Colonic mucosa (tissue), 4 donors: ENCODE data around the gene AMPH. TPM values are rescaled to one million over a fixed set of nuclear protein-coding genes. Genes with fewer than 3 reads are reported as not detected.

Experiments used
- DNase-seq: peaks from one replicate; pipeline ENCODE4 v3.0.0-alpha.2; 2020
- H3K27ac ChIP-seq: fragments of 200-600 bp; one replicate; pipeline ENCODE4 v1.8.0; 2021
- H3K27me3 ChIP-seq: fragments of 200-600 bp; one replicate; pipeline ENCODE4 v1.8.0; 2021
- H3K36me3 ChIP-seq: fragments of 200-600 bp; one replicate; pipeline ENCODE4 v1.8.0; 2021
- H3K4me1 ChIP-seq: fragments of 200-600 bp; one replicate; pipeline ENCODE4 v1.8.0; 2021; ENCODE audit warnings: mild to moderate bottlenecking
- H3K4me3 ChIP-seq: fragments of 200-600 bp; one replicate; pipeline ENCODE4 v1.8.0; 2021
- H3K9ac ChIP-seq, 2 donors: one replicate each; pipeline ENCODE4 v1.7.0; 2013; ENCODE audit warnings: control low read depth in 2 of 2, low read depth in 2 of 2, low read length in 2 of 2
- H3K9me3 ChIP-seq: fragments of 200-600 bp; one replicate; pipeline ENCODE4 v1.8.0; 2021
- intact Hi-C: fragments of 100-400 bp; cut with DNase I; formaldehyde crosslinking; loops from one replicate; pipeline ENCODE4 v1.14.1; 2022
- total RNA-seq, 2 donors: library from RNA; stranded (reverse); fragmentation: NEBNext Ultra II Directional in 1 of 2; extraction: Animal tissue kit (Norgen Biotek cat#: 25700) in 1 of 2; gene quantifications; one replicate each; pipeline ENCODE4 v1.2.1, GENCODE V29; 2021
- TF ChIP-seq, protein P1 (sequence below): fragments of 200-600 bp; IDR thresholded peaks from one replicate; pipeline ENCODE4 v1.8.0; 2022; ENCODE audit warnings: antibody characterized with exemption, mild to moderate bottlenecking
- donor health status: healthy.
- donor health status: DM: no; HTN: no; CAD: no.
- donor health status: DM: no; HTN: no; CAD: no.

The AMPH gene
- total RNA-seq, 2 donors from 2014 or later, result 0.49 to 1.1 TPM

DNA sequence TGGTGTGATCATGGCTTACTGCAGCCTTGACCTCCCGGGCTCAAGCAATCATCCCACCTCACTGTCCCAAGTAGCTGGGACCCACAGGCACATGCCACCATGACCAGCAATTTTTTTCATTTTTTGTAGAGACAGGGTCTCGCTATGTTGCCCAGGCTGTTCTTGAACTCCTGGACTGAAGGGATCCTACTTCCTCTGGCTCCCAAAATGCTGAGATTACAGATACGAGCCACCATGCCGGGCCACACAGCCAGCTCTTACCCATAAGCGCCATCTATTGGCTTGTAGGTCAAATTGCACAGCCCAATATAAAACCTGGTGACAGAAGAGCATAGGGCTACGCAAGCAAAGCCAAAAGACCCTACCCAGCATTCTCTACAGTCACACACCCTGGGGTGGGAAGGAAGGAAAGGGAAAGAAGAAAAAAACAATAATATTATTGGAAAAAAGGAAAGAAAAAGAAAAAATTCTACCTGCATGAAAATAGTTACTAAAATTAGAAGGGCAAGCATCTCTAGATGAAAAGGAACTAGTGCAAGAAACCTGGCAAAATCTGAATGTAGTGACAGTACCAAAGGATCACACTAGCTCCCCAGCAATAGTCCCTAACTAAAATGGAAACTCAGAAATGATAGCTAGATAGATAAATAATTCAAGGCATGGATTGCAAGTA lies 29.4 kb upstream of the AMPH start:
- Histone ChIP-seq H3K9ac (no peak overlapping the region), H3K4me1 (no peaks in the 10 kb centered on the region), H3K4me3 (no peak overlapping the region), H3K36me3 (no peaks in the 10 kb centered on the region), H3K27ac (no peak overlapping the region), H3K9me3 (no peaks in the 10 kb centered on the region), H3K27me3 (no peaks in the 10 kb centered on the region)
- intact Hi-C loops, result no loop called here
- DNase-seq, result no peak
- TF ChIP-seq, protein P1, sequence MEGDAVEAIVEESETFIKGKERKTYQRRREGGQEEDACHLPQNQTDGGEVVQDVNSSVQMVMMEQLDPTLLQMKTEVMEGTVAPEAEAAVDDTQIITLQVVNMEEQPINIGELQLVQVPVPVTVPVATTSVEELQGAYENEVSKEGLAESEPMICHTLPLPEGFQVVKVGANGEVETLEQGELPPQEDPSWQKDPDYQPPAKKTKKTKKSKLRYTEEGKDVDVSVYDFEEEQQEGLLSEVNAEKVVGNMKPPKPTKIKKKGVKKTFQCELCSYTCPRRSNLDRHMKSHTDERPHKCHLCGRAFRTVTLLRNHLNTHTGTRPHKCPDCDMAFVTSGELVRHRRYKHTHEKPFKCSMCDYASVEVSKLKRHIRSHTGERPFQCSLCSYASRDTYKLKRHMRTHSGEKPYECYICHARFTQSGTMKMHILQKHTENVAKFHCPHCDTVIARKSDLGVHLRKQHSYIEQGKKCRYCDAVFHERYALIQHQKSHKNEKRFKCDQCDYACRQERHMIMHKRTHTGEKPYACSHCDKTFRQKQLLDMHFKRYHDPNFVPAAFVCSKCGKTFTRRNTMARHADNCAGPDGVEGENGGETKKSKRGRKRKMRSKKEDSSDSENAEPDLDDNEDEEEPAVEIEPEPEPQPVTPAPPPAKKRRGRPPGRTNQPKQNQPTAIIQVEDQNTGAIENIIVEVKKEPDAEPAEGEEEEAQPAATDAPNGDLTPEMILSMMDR, result peak; percentile 59

DNA sequence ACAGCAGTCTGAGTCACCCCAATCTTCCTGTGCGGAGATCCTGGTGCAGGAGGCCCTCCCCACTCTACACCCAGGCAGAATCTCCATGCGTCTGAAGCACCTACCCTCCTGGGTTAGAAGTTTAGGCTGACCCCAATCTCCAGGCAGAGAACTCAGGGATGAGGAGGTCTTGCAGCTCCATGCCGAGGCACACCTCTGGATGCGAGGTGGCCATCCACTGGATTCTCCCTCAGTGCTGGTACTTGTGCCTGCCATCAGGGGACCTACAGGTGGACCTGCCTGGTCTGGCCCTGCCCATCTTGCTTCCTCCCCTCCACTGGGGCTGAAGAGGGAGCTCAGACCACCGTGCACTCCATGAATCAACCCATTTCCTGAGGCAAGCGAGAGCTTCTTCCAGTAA lies 28.8 kb upstream of the AMPH start:
- Histone ChIP-seq H3K4me3 (no peak overlapping the region), H3K27ac (no peak overlapping the region), H3K9me3 (no peaks in the 10 kb centered on the region), H3K9ac (no peak overlapping the region), H3K4me1 (no peaks in the 10 kb centered on the region), H3K27me3 (no peaks in the 10 kb centered on the region), H3K36me3 (no peaks in the 10 kb centered on the region)
- intact Hi-C loops, result loop anchor here (5.0 kb wide), 1 partner anchor 258 kb away; no protein-coding TSS in a partner anchor
- TF ChIP-seq, protein P1, result no peak
- no peak for DNase-seq

DNA sequence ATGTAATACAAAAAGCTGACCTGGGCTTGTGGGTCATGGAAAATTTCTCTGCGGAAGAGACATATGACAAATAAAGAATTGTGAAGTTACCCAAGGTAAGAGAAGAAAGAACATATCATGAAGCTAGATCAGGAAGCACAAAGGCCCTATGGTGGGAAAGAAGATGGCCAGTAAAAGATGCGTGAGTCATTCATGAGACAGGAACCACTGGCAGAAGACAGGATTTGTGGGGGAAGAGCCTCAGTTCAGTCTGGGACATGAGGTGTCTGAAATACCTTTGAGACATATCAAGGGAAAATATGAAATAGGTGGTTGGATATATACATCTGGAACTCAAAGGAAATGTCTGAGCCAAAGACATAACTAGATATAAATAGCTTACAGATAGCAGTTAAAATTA lies 27.7 kb upstream of the AMPH start:
- Histone ChIP-seq H3K4me1 (no peaks in the 10 kb centered on the region), H3K36me3 (no peaks in the 10 kb centered on the region), H3K27me3 (no peaks in the 10 kb centered on the region), H3K9ac (no peak overlapping the region), H3K4me3 (no peak overlapping the region), H3K9me3 (no peaks in the 10 kb centered on the region), H3K27ac (no peak overlapping the region)
- TF ChIP-seq, protein P1, result no peak
- DNase-seq, result no peak
- intact Hi-C loops, result loop anchor here (5.0 kb wide), 1 partner anchor 257 kb away; no protein-coding TSS in a partner anchor

DNA sequence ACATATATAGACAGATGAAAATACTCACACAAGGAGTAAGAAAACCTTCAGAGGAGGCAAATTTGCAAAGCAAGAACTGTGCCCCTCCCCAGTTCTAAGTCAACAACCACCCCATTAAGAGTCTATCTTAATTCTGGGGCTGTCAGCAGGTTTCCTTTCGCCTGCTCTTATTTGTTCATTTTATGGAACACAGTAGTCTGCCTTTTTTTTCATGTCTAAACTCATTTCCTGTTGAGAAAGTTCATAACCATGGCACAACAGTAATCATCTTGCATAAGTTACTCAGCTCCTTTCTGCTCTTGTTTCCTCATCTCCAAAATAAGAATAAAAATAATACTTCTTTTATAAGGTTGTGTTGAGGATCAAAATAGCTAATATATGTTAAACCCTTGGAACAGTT lies 25.8 kb upstream of the AMPH start:
- no peak overlapping the region for H3K27ac ChIP-seq
- H3K9me3 ChIP-seq, result no peaks in the 10 kb centered on the region
- H3K4me3 ChIP-seq, result no peak overlapping the region
- intact Hi-C loops, result loop anchor here (5.0 kb wide), 1 partner anchor 255 kb away; no protein-coding TSS in a partner anchor
- H3K9ac ChIP-seq, result no peak overlapping the region
- H3K36me3 ChIP-seq, result no peaks in the 10 kb centered on the region
- no peaks in the 10 kb centered on the region for H3K4me1 ChIP-seq
- H3K27me3 ChIP-seq, result no peaks in the 10 kb centered on the region
- DNase-seq, result no peak
- TF ChIP-seq, protein P1, result no peak

DNA sequence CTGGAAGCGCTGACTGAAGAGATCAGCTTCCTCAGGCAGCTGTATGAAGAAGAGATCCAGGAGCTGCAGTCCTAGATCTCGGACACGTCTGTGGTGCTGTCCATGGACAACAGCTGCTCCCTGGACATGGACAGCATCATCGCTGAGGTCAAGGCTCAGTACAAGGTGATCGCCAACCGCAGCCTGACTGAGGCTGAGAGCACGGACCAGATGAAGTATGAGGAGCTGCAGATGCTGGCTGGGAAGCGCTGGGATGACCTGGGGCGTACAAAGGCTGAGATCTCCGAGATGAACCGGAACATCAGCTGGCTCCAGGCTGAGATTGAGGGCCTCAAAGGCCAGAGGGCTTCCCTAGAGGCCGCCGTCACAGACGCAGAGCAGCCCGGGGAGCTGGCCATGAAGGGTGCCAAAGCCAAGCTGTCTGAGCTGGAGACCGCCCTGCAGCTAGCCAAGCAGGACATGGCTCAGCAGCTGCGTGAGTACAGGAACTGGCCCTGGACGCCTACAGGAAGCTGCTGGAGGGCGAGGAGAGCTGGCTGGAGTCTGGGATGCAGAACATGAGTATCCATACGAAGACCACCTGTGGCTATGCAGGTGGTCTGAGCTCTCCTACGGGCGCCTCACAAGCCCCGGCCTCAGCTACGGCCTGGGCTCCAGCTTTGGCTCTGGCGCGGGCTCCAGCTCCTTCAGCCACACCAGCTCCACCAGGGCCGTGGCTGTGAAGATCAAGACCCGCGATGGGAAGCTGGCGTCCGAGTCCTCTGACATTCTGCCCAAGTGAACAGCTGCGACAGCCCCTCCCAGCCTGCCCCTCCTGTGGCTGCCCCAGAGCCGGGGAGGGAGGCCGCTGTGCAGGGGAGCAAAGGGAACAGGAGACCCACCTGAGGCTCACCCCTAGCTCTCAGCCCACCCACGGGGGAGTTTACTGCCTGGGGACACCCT lies 24.9 kb upstream of the AMPH start:
- H3K9me3 ChIP-seq, result no peaks in the 10 kb centered on the region
- no peaks in the 10 kb centered on the region for H3K36me3 ChIP-seq
- H3K4me1 ChIP-seq, result no peaks in the 10 kb centered on the region
- intact Hi-C loops, result loop anchor here (5.0 kb wide), 1 partner anchor 254 kb away; no protein-coding TSS in a partner anchor
- no peak overlapping the region for H3K4me3 ChIP-seq
- DNase-seq, result no peak
- H3K27me3 ChIP-seq, result no peaks in the 10 kb centered on the region
- no peak overlapping the region for H3K27ac ChIP-seq
- TF ChIP-seq, protein P1, result no peak
- H3K9ac ChIP-seq, result no peak overlapping the region
